H1 (cell line): ENCODE results near the gene PRKCA. TPM values are rescaled to one million over a fixed set of nuclear protein-coding genes. Genes with fewer than 3 reads are reported as not detected.

Experiments
- CTCF ChIA-PET: fragments of 300-600 bp; sonication (Branson Sonifier 250); formaldehyde crosslinking; loops from one replicate; lab custom pipeline; 2021; ENCODE audit not compliant: partially characterized antibody; lab: Charles Lee
- POLR2A ChIA-PET: fragments of 300-600 bp; sonication (Branson Sonifier 250); formaldehyde crosslinking; loops from one replicate; lab custom pipeline; 2021; ENCODE audit warnings: inconsistent platforms; ENCODE audit not compliant: partially characterized antibody; lab: Charles Lee
- DNase-seq, 2 experiments: peaks; one replicate each; pipeline versions ENCODE4 v3.0.0 to v3.0.0-alpha.2; 2010 to 2022; ENCODE audit warnings: low spot score in 2 of 2, low read depth in 1 of 2, mixed read lengths in 1 of 2
- FAIRE-seq: peaks from 2 replicates; lab custom pipeline; 2011; peaks lifted over from hg19 to GRCh38; lab: Jason Lieb, UNC
- H2AFZ ChIP-seq: 2 replicates; pipeline ENCODE4 v1.8.1; 2012; ENCODE audit warnings: low read length, inconsistent platforms
- H2AK5ac ChIP-seq: 2 replicates; pipeline ENCODE4 v1.6.1; 2013; ENCODE audit warnings: low read depth, low read length
- H2BK120ac ChIP-seq: replicated peaks from 2 replicates; pipeline ENCODE3; 2013; ENCODE audit warnings: low read depth, low read length, inconsistent platforms
- H2BK12ac ChIP-seq: 2 replicates; pipeline ENCODE4 v1.6.1; 2013; ENCODE audit warnings: low read depth, low read length
- H2BK15ac ChIP-seq: 2 replicates; pipeline ENCODE4 v1.6.1; 2013; ENCODE audit warnings: low read length
- H2BK20ac ChIP-seq: 2 replicates; pipeline ENCODE4 v1.6.1; 2013; ENCODE audit warnings: low read length
- H2BK5ac ChIP-seq: 2 replicates; pipeline ENCODE4 v1.6.1; 2013; ENCODE audit warnings: low read depth, low read length
- H3K14ac ChIP-seq: 2 replicates; pipeline ENCODE4 v1.6.1; 2013; ENCODE audit warnings: inconsistent platforms; ENCODE audit not compliant: insufficient read length
- H3K18ac ChIP-seq: 2 replicates; pipeline ENCODE4 v1.6.1; 2013; ENCODE audit warnings: low read length; ENCODE audit errors: extremely low read depth
- H3K23ac ChIP-seq: 2 replicates; pipeline ENCODE4 v1.6.1; 2013; ENCODE audit warnings: inconsistent platforms; ENCODE audit not compliant: insufficient read length
- H3K23me2 ChIP-seq: 2 replicates; pipeline ENCODE4 v1.6.1; 2013; ENCODE audit warnings: low read depth, low read length
- H3K27ac ChIP-seq: 2 replicates; pipeline ENCODE4 v1.6.1; 2011; ENCODE audit warnings: low read depth, low read length, inconsistent platforms
- H3K27me3 ChIP-seq, 4 experiments: replicated peaks in 1 of 4; 1 replicate in 1 of 4; 2 replicates in 3 of 4; pipeline versions ENCODE4 v1.6.1 to v1.8.1; 2011 to 2013; ENCODE audit warnings: low read length in 3 of 4, mild to moderate bottlenecking in 3 of 4, inconsistent platforms in 2 of 4, mixed read lengths in 2 of 4, moderate library complexity in 1 of 4; ENCODE audit not compliant: control insufficient read depth in 3 of 4, insufficient read depth in 3 of 4; ENCODE audit errors: extremely low read depth in 1 of 4
- H3K36me3 ChIP-seq, 4 experiments: 2 replicates each; pipeline versions ENCODE4 v1.6.1 to v1.8.1; 2011 to 2013; ENCODE audit warnings: mild to moderate bottlenecking in 4 of 4, low read length in 3 of 4, moderate library complexity in 2 of 4, control low read depth in 1 of 4, inconsistent platforms in 1 of 4; ENCODE audit not compliant: insufficient read depth in 4 of 4, control insufficient read depth in 2 of 4
- H3K4ac ChIP-seq: replicated peaks from 2 replicates; pipeline ENCODE3; 2013; ENCODE audit warnings: low read length, low read depth, mixed read lengths, inconsistent platforms; ENCODE audit not compliant: insufficient read length
- H3K4me1 ChIP-seq, 4 experiments: replicated peaks in 1 of 4; 1 replicate in 1 of 4; 2 replicates in 3 of 4; pipeline versions ENCODE4 v1.6.1 to v1.8.1; 2011 to 2013; ENCODE audit warnings: low read length in 3 of 4, inconsistent platforms in 2 of 4, mixed read lengths in 1 of 4; ENCODE audit not compliant: insufficient read depth in 4 of 4, control insufficient read depth in 3 of 4
- H3K4me2 ChIP-seq, 2 experiments: 2 replicates each; pipeline versions ENCODE4 v1.6.1 to v1.8.1; 2011 to 2013; ENCODE audit warnings: low read depth in 2 of 2, low read length in 2 of 2, control low read depth in 1 of 2, inconsistent platforms in 1 of 2, mild to moderate bottlenecking in 1 of 2; ENCODE audit not compliant: insufficient read depth in 1 of 2
- H3K4me3 ChIP-seq, 4 experiments: fragments of 200-600, 300-600 bp in 1 of 4; sonication (generic), shearing (Covaris generic), sonication (Bioruptor Twin) in 1 of 4; 2 replicates each; pipeline versions ENCODE4 v1.5.1 to v1.8.1; 2011 to 2016; ENCODE audit warnings: low read length in 4 of 4, low read depth in 3 of 4, control low read depth in 2 of 4, inconsistent platforms in 2 of 4, mild to moderate bottlenecking in 2 of 4, mixed read lengths in 1 of 4, moderate library complexity in 1 of 4; ENCODE audit not compliant: insufficient read depth in 2 of 4; ENCODE audit errors: extremely low read depth in 1 of 4
- H3K56ac ChIP-seq: replicated peaks from 2 replicates; pipeline ENCODE3; 2013; ENCODE audit warnings: low read depth, mild to moderate bottlenecking, mixed read lengths, low read length, inconsistent platforms; ENCODE audit not compliant: insufficient read length
- H3K79me1 ChIP-seq: 2 replicates; pipeline ENCODE4 v1.6.1; 2013; ENCODE audit warnings: low read depth, low read length, control low read depth
- H3K79me2 ChIP-seq, 2 experiments: 2 replicates each; pipeline versions ENCODE4 v1.6.1 to v1.8.1; 2012 to 2013; ENCODE audit warnings: low read length in 2 of 2, mild to moderate bottlenecking in 2 of 2, inconsistent platforms in 1 of 2; ENCODE audit not compliant: insufficient read depth in 2 of 2, control insufficient read depth in 1 of 2
- H3K9ac ChIP-seq, 4 experiments: replicated peaks in 1 of 4; 1 replicate in 1 of 4; 2 replicates in 3 of 4; pipeline versions ENCODE4 v1.6.1 to v1.8.1; 2011 to 2013; ENCODE audit warnings: low read depth in 3 of 4, low read length in 3 of 4, control low read depth in 2 of 4, mild to moderate bottlenecking in 2 of 4, moderate library complexity in 2 of 4, inconsistent platforms in 1 of 4; ENCODE audit errors: extremely low read depth in 1 of 4
- H3K9me3 ChIP-seq, 2 experiments: 2 replicates each; pipeline versions ENCODE4 v1.6.1 to v1.8.1; 2012 to 2013; ENCODE audit warnings: mild to moderate bottlenecking in 2 of 2, moderate library complexity in 2 of 2, control low read depth in 1 of 2, inconsistent platforms in 1 of 2, low read depth in 1 of 2, low read length in 1 of 2, mixed read lengths in 1 of 2; ENCODE audit not compliant: insufficient read depth in 2 of 2
- H4K20me1 ChIP-seq, 2 experiments: replicated peaks in 1 of 2; 2 replicates each; pipeline versions ENCODE3 to v1.8.1; 2011 to 2013; ENCODE audit warnings: inconsistent platforms in 2 of 2, low read length in 2 of 2, mild to moderate bottlenecking in 1 of 2; ENCODE audit not compliant: insufficient read depth in 2 of 2, control insufficient read depth in 1 of 2
- H4K5ac ChIP-seq: 2 replicates; pipeline ENCODE4 v1.6.1; 2013; ENCODE audit warnings: low read length, low read depth, mixed read lengths, inconsistent platforms; ENCODE audit not compliant: insufficient read length
- H4K8ac ChIP-seq: 2 replicates; pipeline ENCODE4 v1.8.0; 2013; ENCODE audit warnings: mild to moderate bottlenecking, moderate library complexity, low read length, inconsistent platforms; ENCODE audit not compliant: insufficient read depth; ENCODE audit errors: extremely low read depth
- H4K91ac ChIP-seq: replicated peaks from 2 replicates; pipeline ENCODE3; 2013; ENCODE audit warnings: low read length, mixed read lengths, inconsistent platforms; ENCODE audit not compliant: insufficient read length
- CBX5 ChIP-seq: fragments of 300-800, 300-1000 bp; sonication (generic); IDR thresholded peaks from 2 replicates; pipeline ENCODE4 v1.7.1; 2016; ENCODE audit warnings: antibody characterized with exemption, low read length, low read depth
- CHD1 ChIP-seq: IDR thresholded peaks from 2 replicates; pipeline ENCODE4 v1.6.1; 2012; ENCODE audit warnings: low read depth, low read length, improper control_type of control experiment
- CREB1 ChIP-seq: IDR thresholded peaks from 2 replicates; pipeline ENCODE4 v1.6.1; 2012; ENCODE audit warnings: inconsistent platforms
- EGR1 ChIP-seq: IDR thresholded peaks from 2 replicates; pipeline ENCODE4 v1.6.1; 2011; ENCODE audit warnings: low read depth, low read length, borderline replicate concordance
- HDAC6 ChIP-seq: IDR thresholded peaks from one replicate; pipeline ENCODE4 v1.7.1; 2012; ENCODE audit warnings: low read depth, mild to moderate bottlenecking, inconsistent platforms, low read length, moderate library complexity
- MAFK ChIP-seq: IDR thresholded peaks from 2 replicates; pipeline ENCODE4 v1.6.1; 2012; ENCODE audit warnings: low read depth, mild to moderate bottlenecking, improper control_type of control experiment, low read length
- POU5F1 ChIP-seq: IDR thresholded peaks from 2 replicates; pipeline ENCODE4 v1.6.1; 2011; ENCODE audit warnings: low read depth, mild to moderate bottlenecking, low read length, moderate library complexity
- RNF2 ChIP-seq: fragments of 200-900, 300-1000 bp; sonication (generic); IDR thresholded peaks from 2 replicates; pipeline ENCODE4 v1.7.1; 2016; ENCODE audit warnings: borderline replicate concordance, low read depth, mild to moderate bottlenecking, antibody characterized with exemption, low read length; ENCODE audit not compliant: poor library complexity, severe bottlenecking; ENCODE audit errors: missing control alignments
- WGBS, 2 experiments: shearing (Covaris generic) in 1 of 2; methylation state at CpG; one replicate each; pipeline versions ENCODE4 v1.1.6 to v1.1.7; 2013 to 2015; ENCODE audit warnings: low lambda C conversion rate in 2 of 2, mixed read lengths in 2 of 2, inconsistent platforms in 1 of 2, low coverage in 1 of 2, missing lambda C conversion rate in 1 of 2; ENCODE audit not compliant: insufficient replicate concordance in 2 of 2, insufficient coverage in 1 of 2, insufficient read length in 1 of 2; ENCODE audit errors: extremely low coverage in 1 of 2, missing lambda C conversion rate in 1 of 2; 5-methylcytosine and 5-hydroxymethylcytosine counted together
- polyA plus RNA-seq, 7 experiments: library from polyadenylated mRNA; depleted of rRNA in 3 of 7; stranded (reverse) in 5 of 7; unstranded in 2 of 7; fragments of >200 nt in 5 of 7; fragments of 200-250 nt in 2 of 7; gene quantifications; 1 replicate in 5 of 7; 2 replicates in 1 of 7; 4 replicates in 1 of 7; pipeline versions ENCODE4 v1.2.1 to v1.2.3, GENCODE V29; 2011 to 2013; ENCODE audit warnings: missing spikeins in 2 of 7, mixed read lengths in 2 of 7
- total RNA-seq: library from RNA; stranded (reverse); fragmentation: NEBNext Ultra II Directional; extraction: Animal tissue kit (Norgen Biotek cat#: 25700); gene quantifications from 2 replicates; pipeline ENCODE4 v1.2.1, GENCODE V29; 2021
- TF ChIP-seq, protein P1 (sequence below): IDR thresholded peaks from 2 replicates; pipeline ENCODE4 v1.6.1; 2011; ENCODE audit warnings: low read length, improper control_type of control experiment
- TF ChIP-seq, protein P2 (sequence below): IDR thresholded peaks from 2 replicates; pipeline ENCODE4 v1.6.1; 2012; ENCODE audit warnings: low read length, inconsistent platforms

PRKCA gene
- total and polyA plus RNA-seq, 2 of the 8 experiments (the other 6 are each of a cell fraction or from before 2014, with no cell fraction given) = 5.8 to 17.8 TPM

DNA sequence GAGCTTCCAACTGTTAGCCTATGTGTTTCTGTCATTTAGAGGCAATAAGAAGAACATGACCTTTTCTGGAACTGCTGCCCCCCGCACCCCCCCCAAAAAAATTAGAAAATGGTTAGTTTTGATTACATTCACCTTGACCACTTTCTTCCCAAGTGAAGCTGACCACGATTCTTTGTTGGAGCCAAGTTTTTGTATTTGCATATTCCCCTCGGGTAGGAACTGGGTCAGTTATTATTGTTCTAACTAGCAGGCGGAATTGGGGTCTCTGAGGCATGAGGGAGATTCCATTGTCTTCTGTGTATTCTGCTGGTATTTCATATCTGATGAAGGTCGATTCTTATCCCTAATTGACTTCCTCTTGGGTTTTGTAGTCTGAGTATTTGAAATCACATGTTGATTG lies 231.6 kb downstream of the PRKCA start:
- H4K8ac ChIP-seq = no peak overlapping the region
- no peaks in the 10 kb centered on the region for H3K9me3 ChIP-seq
- ChIA-PET POLR2A (no interaction called here), CTCF (interaction anchor here (0.6 to 1.1 kb wide), 5 partner anchors 10 to 59 kb away, joined by 3 to 5 read pairs (median 3); no protein-coding TSS in a partner anchor)
- TF ChIP-seq, protein P1, sequence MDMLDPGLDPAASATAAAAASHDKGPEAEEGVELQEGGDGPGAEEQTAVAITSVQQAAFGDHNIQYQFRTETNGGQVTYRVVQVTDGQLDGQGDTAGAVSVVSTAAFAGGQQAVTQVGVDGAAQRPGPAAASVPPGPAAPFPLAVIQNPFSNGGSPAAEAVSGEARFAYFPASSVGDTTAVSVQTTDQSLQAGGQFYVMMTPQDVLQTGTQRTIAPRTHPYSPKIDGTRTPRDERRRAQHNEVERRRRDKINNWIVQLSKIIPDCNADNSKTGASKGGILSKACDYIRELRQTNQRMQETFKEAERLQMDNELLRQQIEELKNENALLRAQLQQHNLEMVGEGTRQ = no peak
- TF ChIP-seq POU5F1 (no peak), CREB1 (no peak), RNF2 (no peak), CBX5 (no peak), MAFK (no peak), EGR1 (no peak), CHD1 (no peak), HDAC6 (no peak)
- TF ChIP-seq, protein P2, sequence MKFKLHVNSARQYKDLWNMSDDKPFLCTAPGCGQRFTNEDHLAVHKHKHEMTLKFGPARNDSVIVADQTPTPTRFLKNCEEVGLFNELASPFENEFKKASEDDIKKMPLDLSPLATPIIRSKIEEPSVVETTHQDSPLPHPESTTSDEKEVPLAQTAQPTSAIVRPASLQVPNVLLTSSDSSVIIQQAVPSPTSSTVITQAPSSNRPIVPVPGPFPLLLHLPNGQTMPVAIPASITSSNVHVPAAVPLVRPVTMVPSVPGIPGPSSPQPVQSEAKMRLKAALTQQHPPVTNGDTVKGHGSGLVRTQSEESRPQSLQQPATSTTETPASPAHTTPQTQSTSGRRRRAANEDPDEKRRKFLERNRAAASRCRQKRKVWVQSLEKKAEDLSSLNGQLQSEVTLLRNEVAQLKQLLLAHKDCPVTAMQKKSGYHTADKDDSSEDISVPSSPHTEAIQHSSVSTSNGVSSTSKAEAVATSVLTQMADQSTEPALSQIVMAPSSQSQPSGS = no peak
- H3K27ac ChIP-seq = no peak overlapping the region
- no peak overlapping the region for H3K14ac ChIP-seq
- H3K36me3 ChIP-seq = no peaks in the 10 kb centered on the region
- H4K91ac ChIP-seq = no peak overlapping the region
- H2BK120ac ChIP-seq = no peak overlapping the region
- H3K9ac ChIP-seq = no peak overlapping the region
- FAIRE-seq (no peak), DNase-seq (no peak)
- no peaks in the 10 kb centered on the region for H3K79me2 ChIP-seq
- H4K5ac ChIP-seq = no peak overlapping the region
- no peak overlapping the region for H2AK5ac ChIP-seq
- H3K4me2 ChIP-seq = peak overlapping the region in 1 of 2 experiments; percentile 24; a peak in 1 of 4 replicates
- no peak overlapping the region for H2AFZ ChIP-seq
- H3K4me3 ChIP-seq = no peak overlapping the region
- H3K27me3 ChIP-seq = no peaks in the 10 kb centered on the region
- no peak overlapping the region for H3K56ac ChIP-seq
- H3K23me2 ChIP-seq = no peaks in the 10 kb centered on the region
- no peak overlapping the region for H2BK5ac ChIP-seq
- no peak overlapping the region; the same call in 1 of the 2 replicates for H3K18ac ChIP-seq
- peaks cover 8 to 32% (median 16%) of the 10 kb centered on the region in 4 experiments for H3K4me1 ChIP-seq
- no peak overlapping the region for H3K23ac ChIP-seq
- 78% methylated on average over 5 of the region's 5 CpGs; no CpG with 5 or more reads in 1 of the 2 experiments for WGBS, 2 experiments
- H2BK15ac ChIP-seq = no peak overlapping the region
- no peaks in the 10 kb centered on the region for H4K20me1 ChIP-seq
- no peak overlapping the region for H2BK20ac ChIP-seq
- no peak overlapping the region for H2BK12ac ChIP-seq
- H3K79me1 ChIP-seq = no peaks in the 10 kb centered on the region
- H3K4ac ChIP-seq = no peak overlapping the region
